H9 (cell line): ENCODE results near the gene FBRSL1. TPM values are rescaled to one million over a fixed set of nuclear protein-coding genes. Genes with fewer than 3 reads are reported as not detected.

Source experiments
- DNase-seq: peaks from one replicate; pipeline ENCODE4 v3.0.0-alpha.2; 2017
- H2AFZ ChIP-seq: one replicate; pipeline ENCODE4 v1.6.1; 2013; ENCODE audit warnings: mild to moderate bottlenecking, low read length, control low read depth, moderate library complexity
- H2AK5ac ChIP-seq: 2 replicates; pipeline ENCODE4 v1.6.1; 2013; ENCODE audit warnings: low read length, control low read depth, mixed read lengths; ENCODE audit not compliant: insufficient read length
- H2BK120ac ChIP-seq: one replicate; pipeline ENCODE4 v1.6.1; 2013; ENCODE audit warnings: low read depth, mild to moderate bottlenecking, low read length, control low read depth, inconsistent platforms; ENCODE audit not compliant: poor library complexity, severe bottlenecking
- H2BK12ac ChIP-seq: 2 replicates; pipeline ENCODE4 v1.6.1; 2013; ENCODE audit warnings: low read length, control low read depth, mixed read lengths, low read depth; ENCODE audit not compliant: insufficient read length
- H2BK15ac ChIP-seq: 2 replicates; pipeline ENCODE4 v1.6.1; 2013; ENCODE audit warnings: low read depth, low read length, control low read depth
- H2BK20ac ChIP-seq: one replicate; pipeline ENCODE4 v1.6.1; 2013; ENCODE audit warnings: low read depth, mild to moderate bottlenecking, low read length, control low read depth, inconsistent platforms; ENCODE audit not compliant: poor library complexity, severe bottlenecking
- H2BK5ac ChIP-seq: 2 replicates; pipeline ENCODE4 v1.6.1; 2013; ENCODE audit warnings: low read length, control low read depth, mixed read lengths; ENCODE audit not compliant: insufficient read length
- H3K14ac ChIP-seq: 2 replicates; pipeline ENCODE4 v1.6.1; 2013; ENCODE audit warnings: low read length, control low read depth; ENCODE audit not compliant: insufficient read depth
- H3K18ac ChIP-seq: 2 replicates; pipeline ENCODE4 v1.6.1; 2013; ENCODE audit warnings: low read depth, mild to moderate bottlenecking, mixed read lengths, low read length, control low read depth; ENCODE audit not compliant: insufficient read length
- H3K23ac ChIP-seq: 2 replicates; pipeline ENCODE4 v1.6.1; 2013; ENCODE audit warnings: low read length, control low read depth, mixed read lengths, low read depth; ENCODE audit not compliant: insufficient read length
- H3K23me2 ChIP-seq: 2 replicates; pipeline ENCODE4 v1.6.1; 2013; ENCODE audit warnings: low read depth, mild to moderate bottlenecking, mixed read lengths, low read length, control low read depth; ENCODE audit not compliant: insufficient read length, poor library complexity, severe bottlenecking
- H3K27ac ChIP-seq: 2 replicates; pipeline ENCODE4 v1.5.1; 2013; ENCODE audit warnings: low read length, control low read depth, mixed read lengths, low read depth; ENCODE audit not compliant: insufficient read length
- H3K27me3 ChIP-seq: 2 replicates; pipeline ENCODE4 v1.6.1; 2013; ENCODE audit warnings: low read length, control low read depth, inconsistent platforms; ENCODE audit not compliant: insufficient read depth
- H3K4ac ChIP-seq: 2 replicates; pipeline ENCODE4 v1.6.1; 2013; ENCODE audit warnings: low read depth, mild to moderate bottlenecking, control low read depth, inconsistent platforms, low read length, moderate library complexity
- H3K4me1 ChIP-seq: 2 replicates; pipeline ENCODE4 v1.6.1; 2013; ENCODE audit warnings: low read length, control low read depth, inconsistent platforms; ENCODE audit not compliant: insufficient read depth
- H3K4me2 ChIP-seq: 2 replicates; pipeline ENCODE4 v1.6.1; 2013; ENCODE audit warnings: low read length, control low read depth, mixed read lengths; ENCODE audit not compliant: insufficient read length, insufficient read depth
- H3K56ac ChIP-seq: 2 replicates; pipeline ENCODE4 v1.6.1; 2013; ENCODE audit warnings: low read depth, mild to moderate bottlenecking, mixed read lengths, low read length, control low read depth; ENCODE audit not compliant: insufficient read length
- H3K79me1 ChIP-seq: 2 replicates; pipeline ENCODE4 v1.6.1; 2013; ENCODE audit warnings: low read depth, mild to moderate bottlenecking, moderate library complexity, low read length, control low read depth, inconsistent platforms; ENCODE audit not compliant: insufficient read depth, poor library complexity, severe bottlenecking
- H3K79me2 ChIP-seq: 2 replicates; pipeline ENCODE4 v1.6.1; 2013; ENCODE audit warnings: low read length, control low read depth, inconsistent platforms; ENCODE audit not compliant: insufficient read depth
- H3K9ac ChIP-seq: 2 replicates; pipeline ENCODE4 v1.6.1; 2013; ENCODE audit warnings: low read length, control low read depth, mixed read lengths; ENCODE audit not compliant: insufficient read length; ENCODE audit errors: extremely low read depth
- H3K9me3 ChIP-seq: one replicate; pipeline ENCODE4 v1.6.1; 2013; ENCODE audit warnings: low read depth, low read length, inconsistent platforms; ENCODE audit not compliant: control insufficient read depth
- H3T11ph ChIP-seq: one replicate; pipeline ENCODE4 v1.6.1; 2013; ENCODE audit warnings: mild to moderate bottlenecking, low read length, control low read depth, inconsistent platforms
- H4K20me1 ChIP-seq: one replicate; pipeline ENCODE4 v1.6.1; 2013; ENCODE audit not compliant: control insufficient read depth, insufficient read length, insufficient read depth
- H4K5ac ChIP-seq: 2 replicates; pipeline ENCODE4 v1.6.1; 2013; ENCODE audit warnings: low read depth, mild to moderate bottlenecking, mixed read lengths, low read length, control low read depth; ENCODE audit not compliant: insufficient read length
- H4K8ac ChIP-seq: replicated peaks from 2 replicates; pipeline ENCODE4 v1.6.1; 2013; ENCODE audit warnings: low read length, control low read depth, mixed read lengths, low read depth; ENCODE audit not compliant: insufficient read length
- H4K91ac ChIP-seq: 2 replicates; pipeline ENCODE4 v1.6.1; 2013; ENCODE audit warnings: low read depth, mild to moderate bottlenecking, moderate library complexity, mixed read lengths, low read length, control low read depth; ENCODE audit not compliant: insufficient read length
- H3K27ac Mint-ChIP-seq, 3 experiments: 2 replicates in 2 of 3; 3 replicates in 1 of 3; pipeline ENCODE4 v1.8.0; 2020 to 2021; ENCODE audit warnings: mixed read lengths in 3 of 3, mild to moderate bottlenecking in 1 of 3, moderate library complexity in 1 of 3
- H3K27me3 Mint-ChIP-seq: 2 replicates; pipeline ENCODE4 v1.8.0; 2021; ENCODE audit warnings: low read depth, mild to moderate bottlenecking, moderate library complexity, mixed read lengths
- H3K36me3 Mint-ChIP-seq, 3 experiments: 2 replicates in 2 of 3; 3 replicates in 1 of 3; pipeline ENCODE4 v1.8.0; 2020 to 2021; ENCODE audit warnings: low read depth in 3 of 3, mixed read lengths in 3 of 3; ENCODE audit not compliant: insufficient read depth in 1 of 3
- H3K4me1 Mint-ChIP-seq, 2 experiments: 2 replicates each; pipeline ENCODE4 v1.8.0; 2020; ENCODE audit warnings: mixed read lengths in 2 of 2
- H3K4me3 Mint-ChIP-seq, 2 experiments: 2 replicates in 1 of 2; 3 replicates in 1 of 2; pipeline ENCODE4 v1.8.0; 2020 to 2021; ENCODE audit warnings: mild to moderate bottlenecking in 2 of 2, mixed read lengths in 2 of 2, moderate library complexity in 1 of 2
- H3K9me3 Mint-ChIP-seq, 2 experiments: 2 replicates in 1 of 2; 3 replicates in 1 of 2; pipeline ENCODE4 v1.8.0; 2020; ENCODE audit warnings: mild to moderate bottlenecking in 2 of 2, mixed read lengths in 2 of 2, moderate library complexity in 1 of 2
- WGBS: extraction: QIAGEN DNeasy Blood & Tissue Kit; methylation state at CpG from one replicate; pipeline ENCODE4 v1.1.7; 2013; ENCODE audit warnings: missing lambda C conversion rate, low lambda C conversion rate, mixed read lengths; ENCODE audit not compliant: insufficient read length; ENCODE audit errors: extremely low coverage; 5-methylcytosine and 5-hydroxymethylcytosine counted together
- total RNA-seq: library from RNA; stranded (reverse); gene quantifications from 2 replicates; pipeline ENCODE4 v1.2.1, GENCODE V29; 2021
- TF ChIP-seq, protein P1 (sequence below): fragments of 200-600 bp; sonication (generic); conservative IDR thresholded peaks from 3 replicates; pipeline ENCODE4 v1.8.0; 2021; ENCODE audit warnings: antibody characterized with exemption, mild to moderate bottlenecking

Gene FBRSL1
- total RNA-seq, 1 experiment from 2014 or later = 90.8 TPM

DNA sequence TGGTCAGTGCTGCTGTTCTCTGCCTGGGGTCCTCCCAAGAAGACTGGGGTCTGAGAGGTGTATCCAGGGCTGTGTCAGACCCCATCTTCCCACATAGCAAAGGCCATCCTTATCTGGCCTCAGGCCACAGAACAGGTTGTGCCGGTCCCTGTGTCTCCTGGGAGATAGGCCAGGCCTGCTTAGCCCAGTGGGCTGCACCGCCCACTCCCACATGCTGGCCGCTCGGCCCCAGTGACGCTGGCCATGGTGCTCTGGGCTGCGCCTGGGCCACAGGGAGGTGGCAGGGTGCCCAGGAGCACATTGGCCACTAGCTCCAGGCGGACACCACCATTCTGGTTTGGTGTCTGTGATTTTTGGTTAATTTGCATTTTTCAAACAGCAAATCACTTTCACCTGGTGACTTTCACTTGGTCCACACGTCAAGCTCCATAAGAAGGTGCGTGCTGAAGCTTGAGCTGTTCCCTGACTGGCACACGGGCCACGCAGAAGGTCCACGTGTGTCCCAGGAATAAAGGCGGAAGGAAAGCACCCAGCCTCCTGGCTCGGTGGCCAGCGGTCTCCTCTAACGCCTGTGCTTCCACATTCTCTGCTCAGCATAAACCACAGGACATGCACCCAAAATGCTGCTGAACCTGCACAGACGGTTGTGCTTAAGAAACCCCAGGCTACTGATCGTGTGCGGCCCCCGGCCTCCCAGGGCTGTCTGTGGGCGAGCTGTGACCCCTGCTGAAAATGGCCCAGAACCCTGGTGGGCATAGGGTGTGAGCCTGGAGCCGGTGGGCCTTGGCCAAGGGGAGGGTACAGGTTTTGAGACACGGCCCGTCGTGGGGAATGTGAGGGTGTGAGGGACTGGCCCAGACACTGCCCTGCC is 4.6 kb downstream of the FBRSL1 start:
- H4K91ac ChIP-seq = no peak overlapping the region

More for the DNA sequence above, 4.6 kb downstream of the FBRSL1 start:
- Histone ChIP-seq H3K27me3 (no peaks in the 10 kb centered on the region; the same call in 1 of the 2 replicates), H3K23me2 (peaks cover 6% of the 10 kb centered on the region), H3K27ac (no peak overlapping the region), H4K8ac (no peak overlapping the region), H3T11ph (no peak overlapping the region), H3K4ac (no peak overlapping the region), H2BK5ac (no peak overlapping the region), H4K5ac (no peak overlapping the region), H3K79me1 (peaks cover 11% of the 10 kb centered on the region), H3K4me2 (no peak overlapping the region), H2BK120ac (no peak overlapping the region), H2BK15ac (no peak overlapping the region), H2AFZ (no peak overlapping the region), H4K20me1 (no peaks in the 10 kb centered on the region), H2BK20ac (no peak overlapping the region), H3K4me1 (no peaks in the 10 kb centered on the region), H3K18ac (no peak overlapping the region), H3K9me3 (no peaks in the 10 kb centered on the region), H3K14ac (no peak overlapping the region), H2BK12ac (no peak overlapping the region), H3K56ac (no peak overlapping the region), H3K79me2 (peaks cover 29% of the 10 kb centered on the region; the same call in 1 of the 2 replicates), H2AK5ac (no peak overlapping the region), H3K23ac (no peak overlapping the region), H3K9ac (no peak overlapping the region)
- Mint-ChIP-seq H3K9me3 (no peaks in the 10 kb centered on the region), H3K27me3 (peaks cover 16% of the 10 kb centered on the region), H3K27ac (no peak overlapping the region; a peak in 1 of 7 replicates), H3K4me3 (no peak overlapping the region; a peak in 1 of 5 replicates), H3K4me1 (peaks cover 11 to 12% of the 10 kb centered on the region in 2 experiments), H3K36me3 (peaks cover 5% of the 10 kb centered on the region in 3 experiments)
- WGBS = no CpG with 5 or more reads among the region's 25 CpGs
- no peak for DNase-seq
- TF ChIP-seq, protein P1, sequence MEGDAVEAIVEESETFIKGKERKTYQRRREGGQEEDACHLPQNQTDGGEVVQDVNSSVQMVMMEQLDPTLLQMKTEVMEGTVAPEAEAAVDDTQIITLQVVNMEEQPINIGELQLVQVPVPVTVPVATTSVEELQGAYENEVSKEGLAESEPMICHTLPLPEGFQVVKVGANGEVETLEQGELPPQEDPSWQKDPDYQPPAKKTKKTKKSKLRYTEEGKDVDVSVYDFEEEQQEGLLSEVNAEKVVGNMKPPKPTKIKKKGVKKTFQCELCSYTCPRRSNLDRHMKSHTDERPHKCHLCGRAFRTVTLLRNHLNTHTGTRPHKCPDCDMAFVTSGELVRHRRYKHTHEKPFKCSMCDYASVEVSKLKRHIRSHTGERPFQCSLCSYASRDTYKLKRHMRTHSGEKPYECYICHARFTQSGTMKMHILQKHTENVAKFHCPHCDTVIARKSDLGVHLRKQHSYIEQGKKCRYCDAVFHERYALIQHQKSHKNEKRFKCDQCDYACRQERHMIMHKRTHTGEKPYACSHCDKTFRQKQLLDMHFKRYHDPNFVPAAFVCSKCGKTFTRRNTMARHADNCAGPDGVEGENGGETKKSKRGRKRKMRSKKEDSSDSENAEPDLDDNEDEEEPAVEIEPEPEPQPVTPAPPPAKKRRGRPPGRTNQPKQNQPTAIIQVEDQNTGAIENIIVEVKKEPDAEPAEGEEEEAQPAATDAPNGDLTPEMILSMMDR = no peak
